Heart left ventricle (tissue), 16 donors: ENCODE results near the gene RMND5A. TPM values are rescaled to one million over a fixed set of nuclear protein-coding genes. Genes with fewer than 3 reads are reported as not detected.

ENCODE experiments used
- ATAC-seq, 4 donors: fragments of 200-7000 bp; cut with Tn5 transposase; one replicate each; pipeline ENCODE4 v1.9.1; 2020 to 2022; ENCODE audit warnings: moderate library complexity in 4 of 4, mild to moderate bottlenecking in 3 of 4, moderate number of reproducible peaks in 1 of 4
- DNase-seq, 5 donors: peaks; one replicate each; pipeline ENCODE4 v3.0.0-alpha.2; 2020
- H3K27ac ChIP-seq, 12 donors: fragments of 200-600 bp; sonication (generic) in 4 of 12; one replicate each; pipeline versions ENCODE4 v1.5.0 to v1.8.0; 2016 to 2022; ENCODE audit warnings: mild to moderate bottlenecking in 2 of 12
- H3K27me3 ChIP-seq, 9 donors: fragments of 200-600 bp; sonication (generic) in 2 of 9; one replicate each; pipeline versions ENCODE4 v1.5.1 to v1.8.0; 2016 to 2022; ENCODE audit warnings: mild to moderate bottlenecking in 3 of 9
- H3K36me3 ChIP-seq, 9 donors: fragments of 200-600 bp; sonication (generic) in 2 of 9; one replicate each; pipeline versions ENCODE4 v1.5.0 to v1.8.0; 2018 to 2022; ENCODE audit warnings: mild to moderate bottlenecking in 2 of 9
- H3K4me1 ChIP-seq, 12 donors: fragments of 200-600 bp; sonication (generic) in 4 of 12; one replicate each; pipeline versions ENCODE4 v1.5.0 to v1.8.0; 2016 to 2022; ENCODE audit warnings: mild to moderate bottlenecking in 3 of 12
- H3K4me3 ChIP-seq, 12 donors: fragments of 200-600 bp; sonication (generic) in 4 of 12; one replicate each; pipeline versions ENCODE4 v1.5.0 to v1.8.0; 2017 to 2022; ENCODE audit warnings: mild to moderate bottlenecking in 9 of 12, moderate library complexity in 4 of 12
- H3K9me3 ChIP-seq, 12 donors: fragments of 200-600 bp; sonication (generic) in 4 of 12; one replicate each; pipeline versions ENCODE4 v1.5.0 to v1.8.0; 2016 to 2022; ENCODE audit warnings: mild to moderate bottlenecking in 1 of 12
- CTCF ChIP-seq, 12 donors: fragments of 200-600 bp; sonication (generic) in 4 of 12; IDR thresholded peaks; one replicate each; pipeline versions ENCODE4 v1.5.0 to v1.8.0; 2018 to 2022; ENCODE audit warnings: antibody characterized with exemption in 12 of 12, mild to moderate bottlenecking in 5 of 12
- POLR2A ChIP-seq, 2 donors: fragments of 450-650 bp; IDR thresholded peaks; one replicate each; pipeline ENCODE4 v1.6.1; 2017; ENCODE audit warnings: antibody characterized with exemption in 2 of 2, mild to moderate bottlenecking in 2 of 2, moderate library complexity in 2 of 2
- WGBS, 4 donors: extraction: QIAGEN DNeasy Blood & Tissue Kit in 2 of 4; methylation state at CpG; one replicate each; pipeline versions ENCODE4 v1.1.5 to v1.1.7; 2013 to 2018; 5-methylcytosine and 5-hydroxymethylcytosine counted together
- intact Hi-C, 10 donors: fragments of 100-400 bp; cut with DNase I; formaldehyde crosslinking; loops; one replicate each; pipeline versions ENCODE4 v1.11.1 to v1.14.2; 2022
- polyA plus RNA-seq, 2 donors: library from polyadenylated mRNA; stranded (reverse); fragments of 200-250 nt; gene quantifications; one replicate each; pipeline ENCODE4 v1.2.3, GENCODE V29; 2013
- total RNA-seq, 9 donors: library from RNA; depleted of rRNA in 2 of 9; stranded (reverse); fragments of >200 nt in 2 of 9; fragmentation: NEBNext Ultra II Directional in 3 of 9; extraction: Animal tissue kit (Norgen Biotek cat#: 25700) in 3 of 9; gene quantifications; one replicate each; pipeline versions ENCODE4 v1.1.0 to v1.2.4, GENCODE V29; 2016 to 2023
- donor health status: ischemic (EF 13 %, LVEDD 7.1; RV severe dilation, severe dysfunction).
- donor health status: healthy with polysubstance abuse.
- donor health status: DM: no; HTN: yes; CAD: no.
- donor health status: DM: no; HTN: no; CAD: no.
- donor health status: ischemic (EF 25% LVEDD 6.9; RV normal size, moderate dysfunction).
- donor health status: ischemic (EF 25% LVEDD 5.7; RV mildly dilated, moderate dysfunction).
- donor health status: healthy.
- donor health status: DM: yes; HTN: yes; CAD: no.
- donor health status: ischemic (EF 35%, LVEDD 5.7; RV mildly dilated, moderate dysfunction).
- donor health status: nonischemic (EF 11% LVEDD 7.7; RV severe dilation, severe dysfunction).
- donor health status: DM: yes; HTN: yes; CAD: no.
- donor health status: PGD.
- donor health status: ischemic (EF 29% LVEDD 5.4; RV normal size, mild dysfunction).
- donor health status: nonischemic (EF 23%, LVEDD 6.1; RV moderate dilation, normal function).

RMND5A gene
- total and polyA plus RNA-seq, 11 donors, result 29.9 to 148 (median 90.7) TPM

DNA sequence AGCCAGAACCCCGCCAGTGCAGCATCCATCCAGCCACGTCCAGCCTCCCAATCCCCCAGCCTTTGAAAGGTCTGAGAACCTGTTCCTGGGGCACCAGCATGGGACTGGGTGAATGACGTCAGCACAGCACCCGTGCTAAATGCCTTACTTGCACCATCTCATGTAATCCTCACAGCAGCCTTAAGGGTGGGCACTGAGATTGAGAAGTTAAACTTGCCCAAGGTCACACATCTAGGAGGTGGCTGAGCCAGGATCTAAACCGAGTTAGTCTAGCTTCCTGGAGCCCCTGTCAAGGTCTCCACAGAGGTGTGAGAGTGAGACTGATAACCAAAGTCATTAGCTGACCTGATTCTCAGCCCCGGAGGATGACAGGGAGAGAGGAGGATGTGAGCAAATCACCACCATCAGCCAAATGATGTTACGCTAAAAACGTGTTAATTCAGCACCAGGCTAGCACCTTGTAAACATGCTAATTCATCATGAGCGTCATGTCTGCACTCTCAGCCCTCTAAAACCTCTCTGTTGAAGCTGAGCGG, 66.0 kb downstream of the RMND5A start:
- TF ChIP-seq CTCF (IDR thresholded peaks at IDR 0.05) (no peak), POLR2A (IDR thresholded peaks at IDR 0.05) (no peak)
- WGBS, 4 donors, result 59 to 64% (median 62%) methylated on average over 8 to 10 of the region's 10 CpGs

DNA sequence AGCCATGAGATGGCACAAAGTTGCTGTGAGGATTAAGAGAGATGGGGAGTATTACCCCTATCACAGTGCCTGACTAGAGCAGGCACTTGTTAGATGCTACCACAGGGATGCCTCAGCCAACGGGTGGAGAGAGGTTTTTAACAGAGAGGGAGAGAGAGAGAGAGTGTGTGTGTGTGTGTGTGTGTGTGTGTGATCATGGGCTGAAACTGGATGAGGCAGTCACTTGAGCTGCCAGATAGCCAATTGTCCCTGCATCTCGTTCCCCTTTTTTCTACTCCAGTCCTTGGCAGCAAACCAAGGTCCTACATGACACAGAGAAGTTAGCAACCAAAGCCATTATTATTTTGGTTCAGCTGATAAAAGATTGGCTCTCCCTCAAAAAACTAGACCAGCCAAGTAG, 67.6 kb downstream of the RMND5A start:
- Histone ChIP-seq H3K4me3 (peak overlapping the region in 1 of 12 donors; percentile 51), H3K27me3 (peaks cover 16 to 47% (median 35%) of the 10 kb centered on the region in 9 donors), H3K9me3 (no peaks in the 10 kb centered on the region), H3K27ac (peak overlapping the region in 6 of 12 donors; percentile 8 to 63 (median 48)), H3K36me3 (no peaks in the 10 kb centered on the region), H3K4me1 (peaks cover 0 to 46% (median 31%) of the 10 kb centered on the region in 12 donors)
- ATAC-seq (peak; percentile 77 to 83 (median 80)), DNase-seq (peak in 4 of 5 donors; percentile 70 to 80 (median 76))
- 0 to 7% (median 2%) methylated on average over 2 of the region's 2 CpGs for WGBS, 4 donors
- TF ChIP-seq POLR2A (IDR thresholded peaks at IDR 0.05), result no peak
- TF ChIP-seq CTCF (IDR thresholded peaks at IDR 0.05), result no peak
- intact Hi-C loops, result no loop called here

More for the DNA sequence above, 66.0 kb downstream of the RMND5A start:
- no peaks in the 10 kb centered on the region for H3K9me3 ChIP-seq
- H3K36me3 ChIP-seq, result no peaks in the 10 kb centered on the region
- peaks cover 0 to 39% (median 29%) of the 10 kb centered on the region in 12 donors for H3K4me1 ChIP-seq
- H3K27me3 ChIP-seq, result peaks cover 6 to 30% (median 23%) of the 10 kb centered on the region in 9 donors
- DNase-seq (no peak), ATAC-seq (no peak)
- no peak overlapping the region for H3K4me3 ChIP-seq
- intact Hi-C loops, result no loop called here
- no peak overlapping the region for H3K27ac ChIP-seq

GRCh38 chr2:86788165-86788564, 68.1 kb downstream of the RMND5A start:
- TF ChIP-seq CTCF (IDR thresholded peaks at IDR 0.05), result no peak
- TF ChIP-seq POLR2A (IDR thresholded peaks at IDR 0.05), result no peak
- WGBS, 4 donors, result 16 to 22% (median 19%) methylated on average over 7 of the region's 7 CpGs
- H3K9me3 ChIP-seq, result no peaks in the 10 kb centered on the region
- peaks cover 16 to 50% (median 37%) of the 10 kb centered on the region in 9 donors for H3K27me3 ChIP-seq
- H3K4me1 ChIP-seq, result peaks cover 0 to 46% (median 31%) of the 10 kb centered on the region in 12 donors
- intact Hi-C loops, result no loop called here
- peak overlapping the region in 3 of 12 donors; percentile 9 to 51 (median 38) for H3K4me3 ChIP-seq
- H3K27ac ChIP-seq, result peak overlapping the region in 6 of 12 donors; percentile 8 to 63 (median 48)
- DNase-seq, result peak in 4 of 5 donors; percentile 56 to 83 (median 72)
- no peaks in the 10 kb centered on the region for H3K36me3 ChIP-seq
- peak; percentile 64 to 90 (median 84) for ATAC-seq

- ATAC-seq, result peak in 2 of 4 donors; percentile 10 to 20
- intact Hi-C loops, result no loop called here
- peak overlapping the region in 10 of 12 donors; percentile 3 to 51 (median 13) for H3K4me3 ChIP-seq
- no peaks in the 10 kb centered on the region for H3K9me3 ChIP-seq
- TF ChIP-seq POLR2A (IDR thresholded peaks at IDR 0.05) (no peak), CTCF (IDR thresholded peaks at IDR 0.05) (no peak)
- H3K27ac ChIP-seq, result peak overlapping the region in 2 of 12 donors; percentile 55 to 61
- H3K27me3 ChIP-seq, result peaks cover 16 to 56% (median 45%) of the 10 kb centered on the region in 9 donors
- peak in 1 of 5 donors; percentile 29 for DNase-seq
- WGBS, 4 donors, result 7 to 9% (median 8%) methylated on average over 36 to 64 of the region's 64 CpGs
- H3K36me3 ChIP-seq, result no peaks in the 10 kb centered on the region
- H3K4me1 ChIP-seq, result peaks cover 0 to 46% (median 31%) of the 10 kb centered on the region in 12 donors
Observed at GRCh38 chr2:86788881-86789686, 69.0 kb downstream of the RMND5A start.
